Omental fat pad (tissue), 4 donors: ENCODE data around the gene PYDC1. TPM values are rescaled to one million over a fixed set of nuclear protein-coding genes. Genes with fewer than 3 reads are reported as not detected.

Experiments
- ATAC-seq: fragments of 150-250 bp; one replicate; pipeline ENCODE4 v1.9.1; 2016; ENCODE audit warnings: mild to moderate bottlenecking, moderate library complexity; ENCODE audit not compliant: low FRiP score
- DNase-seq: peaks from one replicate; pipeline ENCODE4 v3.0.0-alpha.2; 2019; ENCODE audit warnings: low spot score
- CTCF ChIP-seq, 3 donors: fragments of 450-650 bp; IDR thresholded peaks; one replicate each; pipeline ENCODE4 v1.5.1; 2016 to 2017; ENCODE audit warnings: antibody characterized with exemption in 3 of 3, mild to moderate bottlenecking in 3 of 3, moderate library complexity in 2 of 3
- total RNA-seq, 4 donors: library from RNA; depleted of rRNA; stranded (reverse); fragments of >200 nt; gene quantifications; one replicate each; pipeline ENCODE4 v1.1.0, GENCODE V29; 2016

PYDC1 gene
- total RNA-seq, 4 donors from 2014 or later, result not detected

- ATAC-seq (no peak), DNase-seq (no peak)
- no peak for TF ChIP-seq CTCF (IDR thresholded peaks at IDR 0.05)
Measured at GRCh38 chr16:31223044-31223443, 6.1 kb upstream of the PYDC1 start.

- no peak for TF ChIP-seq CTCF (IDR thresholded peaks at IDR 0.05)
- ATAC-seq (no peak), DNase-seq (no peak)
Measured at GRCh38 chr16:31221357-31222160, 4.6 kb upstream of the PYDC1 start.

- ATAC-seq, result no peak
- no peak for DNase-seq
- TF ChIP-seq CTCF (IDR thresholded peaks at IDR 0.05), result no peak
Measured at GRCh38 chr16:31219154-31219741, 2.3 kb upstream of the PYDC1 start.

- no peak for TF ChIP-seq CTCF (IDR thresholded peaks at IDR 0.05)
- ATAC-seq (no peak), DNase-seq (no peak)
Measured at GRCh38 chr16:31217136-31217530, 198 bp upstream of the PYDC1 start.

GRCh38 chr16:31215287-31216162, 1.4 kb downstream of the PYDC1 start:
- DNase-seq (no peak), ATAC-seq (peak; percentile 93)
- TF ChIP-seq CTCF (IDR thresholded peaks at IDR 0.05), result no peak

GRCh38 chr16:31214708-31215286, 2.1 kb downstream of the PYDC1 start:
- TF ChIP-seq CTCF (IDR thresholded peaks at IDR 0.05), result no peak
- ATAC-seq, result peak; percentile 43
- no peak for DNase-seq
